Measurements from ENCODE around the gene TFF1.

The TFF1 gene

DNA sequence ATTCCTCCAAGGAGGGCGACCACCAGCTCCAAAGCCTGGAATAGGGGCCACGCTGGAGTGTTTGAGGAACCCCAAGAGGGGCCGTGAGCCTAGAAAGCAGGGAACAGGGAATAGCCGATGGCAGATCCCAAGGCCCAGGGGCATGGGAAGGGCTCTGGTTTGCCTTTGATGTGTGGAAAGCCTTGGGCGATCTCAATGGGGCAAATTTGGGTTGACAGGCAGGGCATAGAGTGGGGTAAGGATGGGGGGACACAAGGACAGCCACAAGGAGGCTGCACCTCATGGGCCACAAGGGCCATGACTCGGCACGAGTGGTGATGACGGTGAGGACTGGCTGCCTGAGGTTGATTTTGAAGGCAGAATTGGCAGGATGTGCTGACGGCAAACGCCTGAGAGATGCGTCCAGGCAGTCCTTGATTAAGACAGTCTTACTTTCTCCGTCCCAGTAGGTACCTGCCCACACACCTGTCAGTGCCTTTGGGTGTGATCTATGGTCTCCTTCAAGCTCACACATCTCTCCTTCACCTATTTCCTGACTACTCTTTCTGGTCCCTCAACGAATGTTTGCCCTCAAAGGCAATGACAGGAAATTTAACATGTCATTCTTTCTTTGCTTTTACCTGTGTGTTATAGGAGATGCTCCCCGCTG, 31.5 kb upstream of the TFF1 start:
- H3K9ac ChIP-seq (ENCODE audit: low read depth, low read length), result no peak overlapping the region
- 0 out of 2 replicates have a peak, but pooled peaks cover 6% of the 10 kb centered on the region for H3K4me1 ChIP-seq (ENCODE audit: insufficient read depth, low read length)
- H3K36me3 ChIP-seq (ENCODE audit: insufficient read depth, low read length), result no peaks in the 10 kb centered on the region
- H3K4me3 ChIP-seq (ENCODE audit: low read length), result no peak overlapping the region
- H3K27ac ChIP-seq (ENCODE audit: low read depth, low read length), result no peak overlapping the region
- peaks cover 8% of the 10 kb centered on the region for H3K9me3 ChIP-seq (ENCODE audit: insufficient read depth, low read depth, low read length)
- 93% methylated on average over 14 of the region's 14 CpGs for WGBS
- H3K27me3 ChIP-seq (ENCODE audit: insufficient read depth, low read length), result no peaks in the 10 kb centered on the region

DNA sequence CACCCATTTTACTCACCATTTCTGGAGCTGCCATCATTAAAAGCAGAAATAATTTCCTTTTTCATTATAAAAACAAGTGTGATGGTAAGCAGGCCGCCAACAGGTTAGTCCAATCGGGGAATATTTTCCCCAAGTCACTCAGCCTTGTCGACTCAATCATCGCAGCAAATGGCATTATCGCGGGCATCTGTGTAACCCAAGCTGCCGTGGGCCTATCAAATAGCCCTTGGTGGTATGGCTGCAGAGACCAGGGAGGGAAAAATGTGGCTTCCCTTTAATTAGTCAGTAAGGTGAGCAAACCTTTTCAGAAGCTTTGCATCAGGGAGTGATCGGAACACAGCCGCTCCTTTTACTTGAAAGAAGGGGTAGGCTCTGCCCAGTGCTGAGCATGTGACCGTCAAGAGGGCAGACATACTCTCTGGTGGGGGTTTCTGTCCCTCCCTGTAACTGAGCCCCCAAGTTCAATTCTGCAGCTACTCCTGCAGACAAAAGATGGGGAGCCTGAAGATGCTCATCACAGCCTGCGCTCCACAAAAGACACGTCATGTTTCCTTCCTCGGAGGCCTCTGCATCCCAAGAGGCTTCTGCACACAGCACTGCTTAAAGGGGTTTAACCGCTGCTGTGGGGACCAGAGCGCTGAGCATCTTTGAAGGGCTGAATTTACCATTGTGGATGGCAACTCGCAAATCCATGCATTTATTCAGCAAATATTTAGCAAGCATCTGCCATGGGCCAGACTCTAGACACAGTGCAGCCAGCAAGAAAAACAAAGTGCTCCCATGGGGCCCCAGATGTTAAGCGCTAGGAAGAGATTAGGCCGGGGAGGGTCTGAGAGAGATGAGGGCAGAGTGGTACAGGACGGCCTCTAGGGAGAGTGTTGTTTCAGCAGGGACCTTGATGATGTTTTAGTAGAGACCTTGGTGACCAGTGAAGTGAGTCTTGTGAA, 30.7 kb upstream of the TFF1 start:
- WGBS, result 91% methylated on average over 19 of the region's 19 CpGs
- Histone ChIP-seq H3K9ac (ENCODE audit: low read depth, low read length) (no peak overlapping the region), H3K36me3 (ENCODE audit: insufficient read depth, low read length) (no peaks in the 10 kb centered on the region), H3K27me3 (ENCODE audit: insufficient read depth, low read length) (no peaks in the 10 kb centered on the region), H3K9me3 (ENCODE audit: insufficient read depth, low read depth, low read length) (peaks cover 7% of the 10 kb centered on the region), H3K4me3 (ENCODE audit: low read length) (no peak overlapping the region), H3K4me1 (ENCODE audit: insufficient read depth, low read length) (0 out of 2 replicates have a peak, but pooled peaks cover 6% of the 10 kb centered on the region), H3K27ac (ENCODE audit: low read depth, low read length) (no peak overlapping the region)

DNA sequence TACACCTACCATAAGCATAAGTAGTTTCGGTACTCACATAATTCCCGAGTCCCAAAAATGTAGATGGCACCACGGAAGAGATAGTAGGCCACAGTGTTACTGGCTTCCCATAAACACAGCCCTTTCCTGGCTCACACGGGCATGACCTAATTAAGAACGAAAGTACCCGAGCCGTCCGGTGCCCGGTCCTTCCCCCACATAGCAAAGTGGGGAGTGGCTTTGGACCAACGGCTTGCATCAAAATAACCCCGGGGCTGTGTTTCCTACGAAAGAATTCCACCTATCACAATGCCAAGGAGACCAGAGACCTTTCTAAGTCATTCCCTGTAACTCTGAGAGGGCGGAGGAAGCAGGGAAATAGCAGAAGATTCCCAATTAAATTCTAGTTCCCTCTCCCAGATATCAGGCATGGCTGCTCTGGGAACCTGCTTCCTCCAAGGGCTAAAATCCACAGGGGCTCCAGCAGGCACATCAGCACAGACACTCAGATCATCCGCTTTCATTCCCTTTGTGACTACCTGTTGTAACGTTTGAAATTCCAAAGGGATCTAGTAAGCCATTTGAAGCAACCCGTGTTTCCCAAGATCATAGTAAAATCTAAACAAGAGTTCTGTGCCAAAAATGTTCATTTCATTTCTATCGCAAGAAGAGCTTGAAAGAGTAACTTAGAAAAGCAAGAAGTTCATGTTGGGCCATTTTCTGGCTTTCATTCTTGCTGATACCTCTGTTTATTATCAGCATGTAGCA, 29.7 kb upstream of the TFF1 start, which contains the start of gene TMPRSS3:
Gene TMPRSS3, minus strand, starts transcription at position 148 of the 747 bp plus-strand sequence. CDS start 635 bp downstream, outside the sequence.
- Histone ChIP-seq H3K9me3 (ENCODE audit: insufficient read depth, low read depth, low read length) (no peaks in the 10 kb centered on the region), H3K27ac (ENCODE audit: low read depth, low read length) (no peak within 1 kb of the TSS), H3K36me3 (ENCODE audit: insufficient read depth, low read length) (no peaks in the 10 kb centered on the region), H3K9ac (ENCODE audit: low read depth, low read length) (no peak within 1 kb of the TSS), H3K27me3 (ENCODE audit: insufficient read depth, low read length) (no peaks in the 10 kb centered on the region), H3K4me3 (ENCODE audit: low read length) (no peak within 1 kb of the TSS), H3K4me1 (ENCODE audit: insufficient read depth, low read length) (0 out of 2 replicates have a peak, but pooled peaks cover 6% of the 10 kb centered on the region)
- 88% methylated on average over 17 of the region's 17 CpGs for WGBS

DNA sequence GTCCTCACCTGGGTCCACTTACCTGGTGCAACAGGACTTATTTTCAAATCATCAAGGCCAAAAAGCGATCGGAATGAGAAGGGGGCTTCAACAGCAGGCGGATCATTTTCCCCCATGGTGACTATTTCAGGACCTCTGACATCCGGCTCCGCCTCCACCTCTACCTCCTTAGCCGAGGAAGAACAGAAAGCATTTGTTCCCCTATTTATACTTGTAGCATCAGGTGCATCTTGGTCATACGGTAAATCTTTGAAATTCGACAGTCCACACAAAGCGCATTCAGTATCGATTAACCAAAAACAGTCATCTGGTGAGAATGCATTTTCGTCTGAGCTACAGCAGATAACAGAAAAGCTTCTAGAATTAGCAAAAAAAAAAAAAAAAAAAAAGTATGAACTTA, 29.0 kb upstream of the TFF1 start:
- Histone ChIP-seq H3K9ac (ENCODE audit: low read depth, low read length) (no peak overlapping the region), H3K4me1 (ENCODE audit: insufficient read depth, low read length) (0 out of 2 replicates have a peak, but pooled peaks cover 6% of the 10 kb centered on the region), H3K27me3 (ENCODE audit: insufficient read depth, low read length) (no peaks in the 10 kb centered on the region), H3K4me3 (ENCODE audit: low read length) (no peak overlapping the region), H3K9me3 (ENCODE audit: insufficient read depth, low read depth, low read length) (no peaks in the 10 kb centered on the region), H3K27ac (ENCODE audit: low read depth, low read length) (no peak overlapping the region), H3K36me3 (ENCODE audit: insufficient read depth, low read length) (no peaks in the 10 kb centered on the region)
- WGBS, result 94% methylated on average over 11 of the region's 11 CpGs

DNA sequence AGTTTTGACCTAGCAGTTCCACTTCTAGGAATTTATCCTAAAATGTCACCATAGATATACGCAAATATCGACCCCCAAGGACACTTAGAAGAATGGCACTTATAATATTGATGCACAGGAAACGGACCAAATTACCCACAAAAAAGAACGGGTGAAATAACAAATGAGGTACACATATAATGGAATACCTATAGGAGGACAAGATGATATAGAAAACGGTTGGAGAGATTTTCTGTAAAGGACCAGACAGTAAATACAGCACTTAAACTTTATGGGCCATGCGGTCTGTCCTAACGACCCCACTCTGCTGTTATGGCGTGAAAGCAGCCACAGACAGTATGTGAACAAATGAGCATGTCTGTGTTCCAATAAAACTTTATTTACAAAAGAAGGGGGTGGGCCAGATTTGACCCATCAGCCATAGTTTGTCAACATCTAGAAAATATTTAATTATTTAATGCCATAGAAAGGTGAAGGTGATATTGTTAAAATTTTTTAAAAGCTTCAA, 27.2 kb upstream of the TFF1 start:
- Histone ChIP-seq H3K9ac (ENCODE audit: low read depth, low read length) (no peak overlapping the region), H3K4me3 (ENCODE audit: low read length) (no peak overlapping the region), H3K9me3 (ENCODE audit: insufficient read depth, low read depth, low read length) (no peaks in the 10 kb centered on the region), H3K27me3 (ENCODE audit: insufficient read depth, low read length) (no peaks in the 10 kb centered on the region), H3K4me1 (ENCODE audit: insufficient read depth, low read length) (peaks cover 16% of the 10 kb centered on the region), H3K27ac (ENCODE audit: low read depth, low read length) (no peak overlapping the region), H3K36me3 (ENCODE audit: insufficient read depth, low read length) (no peaks in the 10 kb centered on the region)
- WGBS, result 96% methylated on average over 8 of the region's 8 CpGs

DNA sequence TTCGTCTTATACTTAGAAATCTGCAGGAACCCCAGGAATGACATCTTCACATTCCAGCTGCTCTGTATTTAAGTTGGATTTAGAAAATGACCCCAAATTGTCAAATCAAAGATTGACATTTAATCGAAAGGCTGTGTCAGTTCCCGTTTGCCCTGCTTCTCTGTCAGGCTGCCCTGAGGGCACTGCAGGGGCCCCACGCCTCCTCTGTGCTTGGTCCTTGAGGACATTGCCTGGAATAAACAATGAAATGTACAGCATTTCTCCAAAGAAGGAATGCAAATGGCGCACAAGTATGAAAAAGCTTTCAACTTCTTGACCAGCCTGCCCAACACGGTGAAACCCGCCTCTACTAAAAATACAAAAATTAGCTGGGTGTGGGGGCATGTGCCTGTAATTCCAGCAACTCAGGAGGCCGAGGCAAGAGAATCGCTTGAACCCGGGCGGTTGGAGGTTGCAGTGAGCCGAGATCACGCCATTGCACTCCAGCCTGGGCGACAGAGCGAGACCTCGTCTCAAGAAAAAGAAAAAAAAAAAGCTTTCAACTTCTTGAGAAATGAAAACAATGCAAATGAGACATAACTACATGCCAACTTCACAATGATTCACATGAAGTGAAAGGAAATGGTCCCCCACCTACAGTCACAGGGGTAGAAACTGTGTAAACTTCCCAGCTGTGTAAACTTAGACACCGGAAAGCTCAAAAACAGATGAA, 26.6 kb upstream of the TFF1 start:
- H3K27me3 ChIP-seq (ENCODE audit: insufficient read depth, low read length), result no peaks in the 10 kb centered on the region
- no peak overlapping the region for H3K4me3 ChIP-seq (ENCODE audit: low read length)
- WGBS, result 94% methylated on average over 17 of the region's 17 CpGs
- H3K27ac ChIP-seq (ENCODE audit: low read depth, low read length), result no peak overlapping the region
- H3K9ac ChIP-seq (ENCODE audit: low read depth, low read length), result no peak overlapping the region
- H3K9me3 ChIP-seq (ENCODE audit: insufficient read depth, low read depth, low read length), result no peaks in the 10 kb centered on the region
- peaks cover 16% of the 10 kb centered on the region for H3K4me1 ChIP-seq (ENCODE audit: insufficient read depth, low read length)
- no peaks in the 10 kb centered on the region for H3K36me3 ChIP-seq (ENCODE audit: insufficient read depth, low read length)

DNA sequence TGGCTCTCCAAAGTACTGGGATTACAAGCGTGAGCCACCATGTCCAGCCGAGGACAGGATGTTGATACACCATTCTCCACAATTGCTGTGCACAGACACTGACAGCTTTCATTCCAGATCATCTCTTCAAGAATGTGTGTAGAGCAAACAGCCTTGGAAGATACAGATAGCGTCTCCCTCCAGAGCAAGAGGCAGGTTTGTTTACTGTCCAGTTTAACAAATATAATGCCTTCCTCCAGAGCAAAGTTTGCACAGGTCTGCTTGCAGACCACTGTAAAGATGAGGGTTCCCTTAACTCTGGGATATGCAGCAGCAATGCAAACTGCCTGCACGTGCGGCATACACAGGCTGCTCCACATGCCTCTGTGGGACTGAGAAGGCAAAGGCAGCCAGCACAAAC, 25.0 kb upstream of the TFF1 start:
- H3K27ac ChIP-seq (ENCODE audit: low read depth, low read length), result no peak overlapping the region
- peaks cover 20% of the 10 kb centered on the region for H3K4me1 ChIP-seq (ENCODE audit: insufficient read depth, low read length)
- no peaks in the 10 kb centered on the region for H3K9me3 ChIP-seq (ENCODE audit: insufficient read depth, low read depth, low read length)
- no peaks in the 10 kb centered on the region for H3K36me3 ChIP-seq (ENCODE audit: insufficient read depth, low read length)
- 89% methylated on average over 5 of the region's 5 CpGs for WGBS
- no peak overlapping the region for H3K4me3 ChIP-seq (ENCODE audit: low read length)
- no peaks in the 10 kb centered on the region for H3K27me3 ChIP-seq (ENCODE audit: insufficient read depth, low read length)
- no peak overlapping the region for H3K9ac ChIP-seq (ENCODE audit: low read depth, low read length)

DNA sequence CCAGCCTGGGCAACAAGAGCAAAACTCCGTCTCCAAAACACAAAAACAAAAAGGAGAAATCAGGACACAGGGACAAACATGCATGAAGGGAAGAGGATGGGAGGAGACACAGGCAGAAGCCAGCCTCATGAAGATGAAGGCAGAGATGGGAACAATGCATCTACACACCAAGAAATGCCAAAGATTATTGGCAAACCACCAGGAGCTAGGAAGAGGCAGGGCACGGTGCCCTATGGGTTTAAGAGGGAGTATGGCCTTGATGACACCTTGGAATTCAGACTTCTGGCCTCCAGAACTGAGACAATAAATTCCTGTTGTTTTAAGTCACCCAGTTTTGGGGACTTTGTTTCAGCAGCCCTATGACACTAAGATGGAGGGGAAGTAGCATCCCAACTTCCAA, 24.4 kb upstream of the TFF1 start:
- 94% methylated on average over 2 of the region's 2 CpGs for WGBS
- Histone ChIP-seq H3K27me3 (ENCODE audit: insufficient read depth, low read length) (no peaks in the 10 kb centered on the region), H3K36me3 (ENCODE audit: insufficient read depth, low read length) (no peaks in the 10 kb centered on the region), H3K4me3 (ENCODE audit: low read length) (no peak overlapping the region), H3K4me1 (ENCODE audit: insufficient read depth, low read length) (peaks cover 20% of the 10 kb centered on the region), H3K27ac (ENCODE audit: low read depth, low read length) (no peak overlapping the region), H3K9me3 (ENCODE audit: insufficient read depth, low read depth, low read length) (no peaks in the 10 kb centered on the region), H3K9ac (ENCODE audit: low read depth, low read length) (no peak overlapping the region)

DNA sequence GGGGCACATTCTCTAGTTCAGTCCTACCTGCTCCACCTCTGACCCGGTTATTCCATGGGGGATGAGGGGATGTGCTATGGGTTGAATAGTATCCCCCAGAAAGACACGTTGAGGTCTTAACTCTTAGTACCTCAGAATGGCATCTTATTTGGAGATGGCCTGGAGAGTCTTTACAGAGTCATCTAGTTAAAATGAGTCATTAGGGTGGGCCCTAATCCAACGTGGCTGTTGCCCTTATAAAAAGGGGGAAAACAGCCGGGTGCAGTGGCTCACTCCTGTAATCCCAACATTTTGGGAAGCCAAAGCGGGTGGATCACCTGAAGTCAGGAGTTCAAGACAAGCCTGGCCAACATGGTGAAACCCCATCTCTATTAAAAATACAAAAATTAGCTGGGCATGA, 23.9 kb upstream of the TFF1 start:
- Histone ChIP-seq H3K4me1 (ENCODE audit: insufficient read depth, low read length) (peaks cover 20% of the 10 kb centered on the region), H3K9ac (ENCODE audit: low read depth, low read length) (no peak overlapping the region), H3K27me3 (ENCODE audit: insufficient read depth, low read length) (no peaks in the 10 kb centered on the region), H3K27ac (ENCODE audit: low read depth, low read length) (no peak overlapping the region), H3K9me3 (ENCODE audit: insufficient read depth, low read depth, low read length) (no peaks in the 10 kb centered on the region), H3K36me3 (ENCODE audit: insufficient read depth, low read length) (no peaks in the 10 kb centered on the region), H3K4me3 (ENCODE audit: low read length) (no peak overlapping the region)
- WGBS, result 80% methylated on average over 5 of the region's 5 CpGs

DNA sequence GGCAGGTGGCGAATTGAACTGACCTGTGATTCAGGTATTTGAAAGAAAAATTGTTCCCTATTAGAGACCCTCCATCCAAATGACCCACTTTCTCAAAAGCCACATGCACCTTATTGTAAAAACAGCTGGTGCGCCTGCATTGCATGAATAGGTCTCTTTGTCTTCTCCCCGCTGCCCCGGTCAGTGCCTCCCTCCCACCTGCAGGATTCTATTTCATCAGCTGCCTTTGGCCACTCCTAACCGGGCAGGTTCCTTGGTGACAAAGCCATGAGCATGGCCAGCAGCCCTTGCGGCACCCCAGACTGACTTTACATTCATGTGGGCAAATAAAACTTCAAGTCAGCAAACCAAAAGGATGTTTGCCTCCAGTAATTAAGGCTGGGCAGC, 23.1 kb upstream of the TFF1 start:
- 64% methylated on average over 6 of the region's 6 CpGs for WGBS
- H3K4me3 ChIP-seq (ENCODE audit: low read length), result no peak overlapping the region
- H3K9ac ChIP-seq (ENCODE audit: low read depth, low read length), result no peak overlapping the region

More for the DNA sequence above, 23.1 kb upstream of the TFF1 start:
- H3K9me3 ChIP-seq (ENCODE audit: insufficient read depth, low read depth, low read length), result no peaks in the 10 kb centered on the region
- no peak overlapping the region; the same call in 1 of the 2 replicates for H3K27ac ChIP-seq (ENCODE audit: low read depth, low read length)
- H3K36me3 ChIP-seq (ENCODE audit: insufficient read depth, low read length), result no peaks in the 10 kb centered on the region
- H3K27me3 ChIP-seq (ENCODE audit: insufficient read depth, low read length), result no peaks in the 10 kb centered on the region
- H3K4me1 ChIP-seq (ENCODE audit: insufficient read depth, low read length), result peaks cover 20% of the 10 kb centered on the region
